Caco-2 (cell line): Measurements from ENCODE around the gene SPRR2G. TPM values are rescaled to one million over a fixed set of nuclear protein-coding genes. Genes with fewer than 3 reads are reported as not detected.

Source experiments
- BruUV-seq: library from RNA; stranded (reverse); fragments of 400-500 nt; replicated peaks from 2 replicates; lab custom pipeline; 2021; lab: Mats Ljungman, UMichigan
- CTCF ChIA-PET: fragments of 300-600 bp; sonication (Branson Sonifier 250); formaldehyde crosslinking; loops from one replicate; lab custom pipeline; 2022; ENCODE audit warnings: antibody characterized with exemption; lab: Charles Lee
- POLR2A ChIA-PET: fragments of 300-600 bp; sonication (Branson Sonifier 250); formaldehyde crosslinking; loops from one replicate; lab custom pipeline; 2022; ENCODE audit warnings: antibody characterized with exemption; lab: Charles Lee
- DNase-seq, 2 experiments: peaks; one replicate each; pipeline versions ENCODE4 v3.0.0 to v3.0.0-alpha.2; 2020 to 2022
- H3K27me3 ChIP-seq: replicated peaks from 2 replicates; pipeline ENCODE4 v1.6.0; 2011; ENCODE audit warnings: low read length; ENCODE audit not compliant: control insufficient read depth, insufficient read depth
- H3K36me3 ChIP-seq: 2 replicates; pipeline ENCODE4 v1.5.1; 2011; ENCODE audit warnings: low read length; ENCODE audit not compliant: control insufficient read depth, insufficient read depth
- H3K4me1 ChIP-seq: fragments of 250-450 bp; sonication (Bioruptor Pico); 2 replicates; pipeline ENCODE4 v1.5.1; 2020; ENCODE audit warnings: mild to moderate bottlenecking
- H3K4me3 ChIP-seq: 2 replicates; pipeline ENCODE4 v1.5.1; 2011; ENCODE audit warnings: low read depth, mild to moderate bottlenecking, control low read depth, low read length
- H3K9me3 ChIP-seq: fragments of 250-450 bp; sonication (Bioruptor Pico); 2 replicates; pipeline ENCODE4 v1.5.1; 2020; ENCODE audit warnings: mild to moderate bottlenecking, moderate library complexity
- H3K27ac Mint-ChIP-seq: one replicate; pipeline ENCODE4 v1.8.0; 2022; ENCODE audit warnings: mixed read lengths; ENCODE audit not compliant: unreplicated experiment
- H3K27me3 Mint-ChIP-seq: one replicate; pipeline ENCODE4 v1.8.0; 2022; ENCODE audit warnings: mixed read lengths; ENCODE audit not compliant: insufficient read depth, unreplicated experiment
- H3K36me3 Mint-ChIP-seq: one replicate; pipeline ENCODE4 v1.8.0; 2022; ENCODE audit warnings: mild to moderate bottlenecking, mixed read lengths; ENCODE audit not compliant: insufficient read depth, unreplicated experiment
- H3K4me1 Mint-ChIP-seq: one replicate; pipeline ENCODE4 v1.8.0; 2022; ENCODE audit warnings: low read depth, mixed read lengths; ENCODE audit not compliant: unreplicated experiment
- H3K4me3 Mint-ChIP-seq: one replicate; pipeline ENCODE4 v1.8.0; 2022; ENCODE audit warnings: mild to moderate bottlenecking, moderate library complexity, mixed read lengths; ENCODE audit not compliant: unreplicated experiment
- H3K9me3 Mint-ChIP-seq: one replicate; pipeline ENCODE4 v1.8.0; 2022; ENCODE audit warnings: mixed read lengths; ENCODE audit not compliant: unreplicated experiment
- CTCF ChIP-seq, 2 experiments: fragments of 200-600 bp in 1 of 2; IDR thresholded peaks; 1 replicate in 1 of 2; 2 replicates in 1 of 2; pipeline versions ENCODE4 v1.5.1 to v1.8.0; 2011 to 2022; ENCODE audit warnings: antibody characterized with exemption in 1 of 2, control low read depth in 1 of 2, inconsistent platforms in 1 of 2, low read depth in 1 of 2, low read length in 1 of 2, mild to moderate bottlenecking in 1 of 2, moderate library complexity in 1 of 2; ENCODE audit not compliant: insufficient read depth in 1 of 2, severe bottlenecking in 1 of 2, unreplicated experiment in 1 of 2
- intact Hi-C: fragments of 100-400 bp; cut with micrococcal nuclease; formaldehyde crosslinking; loops from one replicate; pipeline ENCODE4 v1.10.0; 2022; ENCODE audit not compliant: unreplicated experiment
- total RNA-seq: library from RNA; stranded (reverse); gene quantifications from 2 replicates; pipeline ENCODE4 v1.2.3, GENCODE V29; 2022

SPRR2G gene
- total RNA-seq, 1 experiment from 2014 or later = not detected

GRCh38 chr1:153180556-153180955 is 29.9 kb upstream of the SPRR2G start:
- CTCF ChIA-PET = no interaction called here
- no peaks in the 10 kb centered on the region for H3K4me1 ChIP-seq
- Mint-ChIP-seq H3K27me3 (peaks cover 7% of the 10 kb centered on the region), H3K4me3 (no peak overlapping the region), H3K4me1 (no peaks in the 10 kb centered on the region), H3K9me3 (peaks cover 6% of the 10 kb centered on the region), H3K27ac (no peak overlapping the region), H3K36me3 (no peaks in the 10 kb centered on the region)
- DNase-seq = no peak
- POLR2A ChIA-PET = no interaction called here
- TF ChIP-seq CTCF (IDR thresholded peaks at IDR 0.05; ENCODE audit: insufficient read depth in 1 of 2, low read depth in 1 of 2, low read length in 1 of 2, severe bottlenecking in 1 of 2, unreplicated experiment in 1 of 2) = no peak
- no peaks in the 10 kb centered on the region for H3K36me3 ChIP-seq
- no peaks in the 10 kb centered on the region for H3K9me3 ChIP-seq
- intact Hi-C loops = no loop called here
- BruUV-seq = no TSS peak
- H3K4me3 ChIP-seq = no peak overlapping the region
- no peaks in the 10 kb centered on the region for H3K27me3 ChIP-seq

GRCh38 chr1:153178922-153179321 is 28.2 kb upstream of the SPRR2G start:
- intact Hi-C loops = no loop called here
- Mint-ChIP-seq H3K36me3 (no peaks in the 10 kb centered on the region), H3K4me1 (no peaks in the 10 kb centered on the region), H3K9me3 (no peaks in the 10 kb centered on the region), H3K4me3 (no peak overlapping the region), H3K27ac (no peak overlapping the region), H3K27me3 (peaks cover 5% of the 10 kb centered on the region)
- Histone ChIP-seq H3K36me3 (no peaks in the 10 kb centered on the region), H3K4me1 (no peaks in the 10 kb centered on the region), H3K9me3 (no peaks in the 10 kb centered on the region), H3K4me3 (no peak overlapping the region), H3K27me3 (no peaks in the 10 kb centered on the region)
- POLR2A ChIA-PET = no interaction called here
- CTCF ChIA-PET = no interaction called here
- TF ChIP-seq CTCF (IDR thresholded peaks at IDR 0.05; ENCODE audit: insufficient read depth in 1 of 2, low read depth in 1 of 2, low read length in 1 of 2, severe bottlenecking in 1 of 2, unreplicated experiment in 1 of 2) = no peak
- BruUV-seq = no TSS peak
- DNase-seq = no peak

- Histone ChIP-seq H3K9me3 (no peaks in the 10 kb centered on the region), H3K4me1 (no peaks in the 10 kb centered on the region), H3K27me3 (no peaks in the 10 kb centered on the region), H3K4me3 (no peak overlapping the region), H3K36me3 (no peaks in the 10 kb centered on the region)
- no peak for TF ChIP-seq CTCF (IDR thresholded peaks at IDR 0.05; ENCODE audit: insufficient read depth in 1 of 2, low read depth in 1 of 2, low read length in 1 of 2, severe bottlenecking in 1 of 2, unreplicated experiment in 1 of 2)
- intact Hi-C loops = no loop called here
- no peaks in the 10 kb centered on the region for H3K9me3 Mint-ChIP-seq
- DNase-seq = no peak
- ChIA-PET CTCF (no interaction called here), POLR2A (no interaction called here)
- H3K36me3 Mint-ChIP-seq = no peaks in the 10 kb centered on the region
- no peak overlapping the region for H3K4me3 Mint-ChIP-seq
- H3K27me3 Mint-ChIP-seq = peaks cover 13% of the 10 kb centered on the region
- no peaks in the 10 kb centered on the region for H3K4me1 Mint-ChIP-seq
- no peak overlapping the region for H3K27ac Mint-ChIP-seq
- no TSS peak for BruUV-seq
Measured at GRCh38 chr1:153174624-153175023, 23.9 kb upstream of the SPRR2G start.
